Neuronal stem cell (in vitro differentiated cells): ENCODE data around the gene FGF4.

Experiments
- DNase-seq: peaks from one replicate; pipeline ENCODE4 v3.0.0-alpha.2; 2013; ENCODE audit warnings: low spot score
- H2AFZ ChIP-seq: one replicate; pipeline ENCODE4 v1.6.1; 2013; ENCODE audit warnings: mild to moderate bottlenecking, low read length, inconsistent platforms
- H2AK5ac ChIP-seq: 2 replicates; pipeline ENCODE4 v1.6.1; 2013; ENCODE audit warnings: low read depth, mild to moderate bottlenecking, inconsistent platforms, low read length, moderate library complexity, mixed read lengths
- H2BK120ac ChIP-seq: 2 replicates; pipeline ENCODE4 v1.6.1; 2013; ENCODE audit warnings: low read depth, mild to moderate bottlenecking, inconsistent platforms, low read length, moderate library complexity, mixed read lengths
- H2BK12ac ChIP-seq: one replicate; pipeline ENCODE4 v1.6.1; 2013; ENCODE audit warnings: low read length, inconsistent platforms
- H2BK15ac ChIP-seq: 2 replicates; pipeline ENCODE4 v1.6.1; 2013; ENCODE audit warnings: mild to moderate bottlenecking, low read length, inconsistent platforms, mixed read lengths
- H2BK5ac ChIP-seq: one replicate; pipeline ENCODE4 v1.6.1; 2013; ENCODE audit warnings: inconsistent platforms, mild to moderate bottlenecking, low read length, moderate library complexity
- H3K14ac ChIP-seq: one replicate; pipeline ENCODE4 v1.6.1; 2013; ENCODE audit warnings: low read length, inconsistent platforms
- H3K18ac ChIP-seq: 2 replicates; pipeline ENCODE4 v1.6.1; 2013; ENCODE audit warnings: low read length, inconsistent platforms
- H3K23ac ChIP-seq: 2 replicates; pipeline ENCODE4 v1.6.1; 2013; ENCODE audit warnings: low read depth, mild to moderate bottlenecking, mixed read lengths, low read length, inconsistent platforms; ENCODE audit not compliant: poor library complexity
- H3K27ac ChIP-seq: replicated peaks from 3 replicates; pipeline ENCODE4 v1.5.1; 2013; ENCODE audit warnings: low read length, inconsistent platforms
- H3K27me3 ChIP-seq, 3 experiments: 2 replicates each; pipeline ENCODE4 v1.6.1; 2013; ENCODE audit warnings: low read length in 3 of 3, mild to moderate bottlenecking in 2 of 3, inconsistent platforms in 1 of 3, low read depth in 1 of 3, mixed read lengths in 1 of 3, moderate library complexity in 1 of 3; ENCODE audit not compliant: control insufficient read depth in 3 of 3, insufficient read depth in 3 of 3
- H3K36me3 ChIP-seq, 2 donors: replicated peaks in 1 of 2; 2 replicates each; pipeline ENCODE4 v1.6.1; 2013; ENCODE audit warnings: low read length in 2 of 2; ENCODE audit not compliant: control insufficient read depth in 2 of 2, insufficient read depth in 2 of 2
- H3K4ac ChIP-seq: 2 replicates; pipeline ENCODE4 v1.6.1; 2013; ENCODE audit warnings: inconsistent platforms, mild to moderate bottlenecking, low read length, moderate library complexity
- H3K4me1 ChIP-seq, 2 donors: 1 replicate in 1 of 2; 2 replicates in 1 of 2; pipeline ENCODE4 v1.6.1; 2013; ENCODE audit warnings: low read length in 2 of 2, low read depth in 1 of 2; ENCODE audit not compliant: control insufficient read depth in 2 of 2, insufficient read depth in 1 of 2
- H3K4me2 ChIP-seq: one replicate; pipeline ENCODE4 v1.6.1; 2013; ENCODE audit warnings: mild to moderate bottlenecking, low read length, inconsistent platforms; ENCODE audit not compliant: insufficient read depth, poor library complexity, severe bottlenecking
- H3K4me3 ChIP-seq, 2 donors: 2 replicates each; pipeline ENCODE4 v1.5.1; 2013; ENCODE audit warnings: low read length in 2 of 2, mild to moderate bottlenecking in 2 of 2, inconsistent platforms in 1 of 2, moderate library complexity in 1 of 2
- H3K79me1 ChIP-seq: one replicate; pipeline ENCODE4 v1.6.1; 2013; ENCODE audit warnings: low read depth, mild to moderate bottlenecking, inconsistent platforms, low read length, moderate library complexity
- H3K9ac ChIP-seq: one replicate; pipeline ENCODE4 v1.6.1; 2013; ENCODE audit warnings: mild to moderate bottlenecking, low read depth, low read length, inconsistent platforms; ENCODE audit not compliant: poor library complexity
- H3K9me3 ChIP-seq, 2 donors: replicated peaks in 1 of 2; 2 replicates each; pipeline versions ENCODE3 to v1.6.1; 2013; ENCODE audit warnings: low read length in 2 of 2, mild to moderate bottlenecking in 2 of 2, inconsistent platforms in 1 of 2, low read depth in 1 of 2, mixed read lengths in 1 of 2, moderate library complexity in 1 of 2; ENCODE audit not compliant: control insufficient read depth in 2 of 2, insufficient read depth in 1 of 2
- H4K8ac ChIP-seq: one replicate; pipeline ENCODE4 v1.6.1; 2013; ENCODE audit warnings: low read depth, mild to moderate bottlenecking, inconsistent platforms, low read length, moderate library complexity
- H4K91ac ChIP-seq: one replicate; pipeline ENCODE4 v1.6.1; 2013; ENCODE audit warnings: low read length, low read depth, mild to moderate bottlenecking, inconsistent platforms; ENCODE audit not compliant: poor library complexity
- WGBS, 2 donors: extraction: QIAGEN DNeasy Blood & Tissue Kit; methylation state at CpG; one replicate each; pipeline ENCODE4 v1.1.7; 2013; ENCODE audit warnings: missing lambda C conversion rate in 2 of 2, mixed read lengths in 1 of 2; ENCODE audit not compliant: insufficient read length in 2 of 2, insufficient replicate concordance in 1 of 2; ENCODE audit errors: extremely low coverage in 2 of 2; 5-methylcytosine and 5-hydroxymethylcytosine counted together

FGF4 gene

GRCh38 chr11:69818231-69818602 lies 43.1 kb upstream of the FGF4 start:
- H3K4me3 ChIP-seq: peak overlapping the region in 1 of 2 donors; percentile 33

GRCh38 chr11:69817265-69818230 lies 42.4 kb upstream of the FGF4 start:
- Histone ChIP-seq H2BK15ac (peak overlapping the region; percentile 99), H2BK120ac (no peak overlapping the region), H3K9me3 (peaks cover 0 to 10% of the 10 kb centered on the region in 2 donors), H3K23ac (peak overlapping the region; percentile 96), H4K91ac (no peak overlapping the region), H3K9ac (peak overlapping the region; percentile 53), H3K79me1 (no peaks in the 10 kb centered on the region), H2AK5ac (peak overlapping the region; percentile 90), H3K4me2 (peak overlapping the region; percentile 91), H3K14ac (peak overlapping the region; percentile 71), H2BK12ac (peak overlapping the region; percentile 99), H3K27ac (no peak overlapping the region), H2AFZ (peak overlapping the region; percentile 80), H3K36me3 (no peaks in the 10 kb centered on the region), H3K4ac (no peak overlapping the region), H3K27me3 (peaks cover 35 to 81% (median 69%) of the 10 kb centered on the region in 3 experiments), H4K8ac (no peak overlapping the region), H3K4me3 (peak overlapping the region in 1 of 2 donors; percentile 71), H3K4me1 (peaks cover 0 to 5% of the 10 kb centered on the region in 2 donors), H3K18ac (peak overlapping the region; percentile 97), H2BK5ac (peak overlapping the region; percentile 90)
- no CpG with 5 or more reads among the region's 107 CpGs for WGBS, 2 donors
- DNase-seq: no peak

More at GRCh38 chr11:69818231-69818602, 43.1 kb upstream of the FGF4 start:
- Histone ChIP-seq H3K79me1 (no peaks in the 10 kb centered on the region), H3K23ac (no peak overlapping the region), H3K4me1 (peaks cover 0 to 6% of the 10 kb centered on the region in 2 donors), H3K27me3 (peaks cover 35 to 88% (median 72%) of the 10 kb centered on the region in 3 experiments), H3K4ac (no peak overlapping the region), H3K9me3 (peaks cover 0 to 10% of the 10 kb centered on the region in 2 donors), H3K14ac (peak overlapping the region; percentile 38), H4K8ac (no peak overlapping the region), H3K18ac (peak overlapping the region; percentile 95), H2AFZ (peak overlapping the region; percentile 80), H3K27ac (no peak overlapping the region), H2BK12ac (no peak overlapping the region), H4K91ac (no peak overlapping the region), H2BK5ac (no peak overlapping the region), H3K9ac (no peak overlapping the region), H2BK15ac (peak overlapping the region; percentile 81), H3K4me2 (peak overlapping the region; percentile 91), H3K36me3 (no peaks in the 10 kb centered on the region), H2AK5ac (peak overlapping the region; percentile 84), H2BK120ac (peak overlapping the region; percentile 97)
- no peak for DNase-seq
- no CpG with 5 or more reads among the region's 31 CpGs for WGBS, 2 donors

- Histone ChIP-seq H3K4ac (peak overlapping the region; percentile 93), H2BK12ac (peak overlapping the region; percentile 58), H2BK120ac (no peak overlapping the region), H3K18ac (peak overlapping the region; percentile 87), H2AK5ac (peak overlapping the region; percentile 90), H3K4me2 (no peak overlapping the region), H3K14ac (no peak overlapping the region), H3K79me1 (no peaks in the 10 kb centered on the region), H2AFZ (no peak overlapping the region), H3K27me3 (peaks cover 35 to 72% (median 69%) of the 10 kb centered on the region in 3 experiments), H3K23ac (peak overlapping the region; percentile 89), H3K36me3 (no peaks in the 10 kb centered on the region), H3K4me3 (peak overlapping the region in 1 of 2 donors; percentile 26), H3K9me3 (peaks cover 0 to 10% of the 10 kb centered on the region in 2 donors), H4K8ac (no peak overlapping the region), H2BK15ac (peak overlapping the region; percentile 99), H4K91ac (no peak overlapping the region), H3K27ac (no peak overlapping the region), H3K4me1 (peaks cover 4 to 8% of the 10 kb centered on the region in 2 donors), H3K9ac (no peak overlapping the region), H2BK5ac (peak overlapping the region; percentile 90)
- WGBS, 2 donors: no CpG with 5 or more reads among the region's 12 CpGs
- no peak for DNase-seq
These were observed 41.5 kb upstream of the FGF4 start for GRCh38 chr11:69816671-69817070.

DNA sequence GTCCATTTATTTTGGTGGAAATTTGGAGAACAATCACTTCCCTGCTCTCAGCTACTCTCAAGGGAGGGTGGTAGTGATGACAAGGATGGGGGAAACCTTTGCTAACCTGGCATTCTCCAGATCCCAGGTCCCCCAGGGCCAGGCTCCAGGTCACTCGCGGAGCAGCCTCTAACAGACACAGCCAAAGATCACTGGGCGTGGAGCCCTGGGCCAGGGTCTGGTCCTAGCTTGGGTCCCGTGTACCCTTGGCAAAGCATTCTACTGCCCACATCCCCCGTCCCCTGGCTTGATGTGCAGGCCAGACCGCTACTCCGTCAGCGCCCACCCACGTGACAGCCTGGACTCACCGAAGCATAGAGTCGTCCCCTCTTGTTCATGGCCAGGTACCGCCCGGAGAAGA lies 40.8 kb upstream of the FGF4 start:
- Histone ChIP-seq H2BK120ac (peak overlapping the region; percentile 72), H4K91ac (no peak overlapping the region), H2BK15ac (peak overlapping the region; percentile 99), H3K27ac (no peak overlapping the region), H4K8ac (no peak overlapping the region), H3K4me2 (no peak overlapping the region), H2BK12ac (no peak overlapping the region), H2BK5ac (no peak overlapping the region), H3K36me3 (no peaks in the 10 kb centered on the region), H3K23ac (peak overlapping the region; percentile 73), H2AK5ac (peak overlapping the region; percentile 90), H3K4me3 (no peak overlapping the region), H3K79me1 (no peaks in the 10 kb centered on the region), H3K4me1 (peaks cover 9 to 11% of the 10 kb centered on the region in 2 donors), H3K14ac (no peak overlapping the region), H2AFZ (no peak overlapping the region), H3K4ac (no peak overlapping the region), H3K27me3 (peaks cover 35 to 65% (median 63%) of the 10 kb centered on the region in 3 experiments), H3K9ac (peak overlapping the region; percentile 44), H3K9me3 (peaks cover 0 to 10% of the 10 kb centered on the region in 2 donors), H3K18ac (no peak overlapping the region)
- no CpG with 5 or more reads among the region's 13 CpGs for WGBS, 2 donors
- DNase-seq: no peak
